ENCODE data around the gene KCTD20.

- TF ChIP-seq CTCF (IDR thresholded peaks at IDR 0.05; ENCODE audit: insufficient read depth, low read length, poor library complexity, severe bottlenecking) (no peak), EZH2phosphoT487 (conservative IDR thresholded peaks at IDR 0.05; ENCODE audit: low read length) (no peak)
These were observed 74.6 kb downstream of the KCTD20 start for GRCh38 chr6:36517408-36517807.

All from SU-DHL-6 (cell line).